Stimulated activated CD4-positive, alpha-beta T cell treated with anti-CD3 and anti-CD28 coated beads, Interleukin-1b, Interleukin-23, amount 100 ng/mL, for 48 hours (primary cell): ENCODE measurements around the gene DEFB126.
A peak's percentile ranks its signal among the peaks of the same experiment; 100 is the strongest.
"Not testable (repeated sequence)": the region's sequence is repeated elsewhere in the genome, so short reads cannot be mapped to it uniquely, and the experiment has no call there.

Experiments used
- DNase-seq: peaks from one replicate; pipeline ENCODE4 v3.0.0-alpha.2; 2020

Gene DEFB126, protein sequence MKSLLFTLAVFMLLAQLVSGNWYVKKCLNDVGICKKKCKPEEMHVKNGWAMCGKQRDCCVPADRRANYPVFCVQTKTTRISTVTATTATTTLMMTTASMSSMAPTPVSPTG

GRCh38 chr20:142290-142689 lies at the start of gene DEFB126:
TSS of gene DEFB126 (plus strand) at chr20:142590. CDS start at chr20:142629, 39 bp downstream.
- no peak for DNase-seq

DNA sequence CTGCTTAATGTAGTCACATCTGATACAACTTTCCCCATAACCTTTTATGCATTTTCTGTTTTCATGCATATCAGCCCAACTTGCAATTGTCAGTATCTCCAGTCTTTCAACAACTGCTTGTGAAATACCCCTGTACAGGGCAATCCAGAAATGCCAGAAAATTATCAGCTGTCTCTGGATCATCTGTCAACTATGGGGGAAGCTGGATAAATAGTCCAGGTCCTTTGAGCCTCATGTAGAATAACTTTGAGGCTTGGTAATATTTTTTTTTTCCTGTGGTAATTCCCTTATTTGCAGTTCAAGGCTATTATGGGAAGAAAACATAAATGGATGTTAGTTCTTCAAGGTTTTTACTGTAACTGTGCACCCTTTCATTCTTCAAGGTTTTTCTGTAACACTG lies 48.7 kb upstream of the DEFB126 start:
- DNase-seq, result no peak

DNA sequence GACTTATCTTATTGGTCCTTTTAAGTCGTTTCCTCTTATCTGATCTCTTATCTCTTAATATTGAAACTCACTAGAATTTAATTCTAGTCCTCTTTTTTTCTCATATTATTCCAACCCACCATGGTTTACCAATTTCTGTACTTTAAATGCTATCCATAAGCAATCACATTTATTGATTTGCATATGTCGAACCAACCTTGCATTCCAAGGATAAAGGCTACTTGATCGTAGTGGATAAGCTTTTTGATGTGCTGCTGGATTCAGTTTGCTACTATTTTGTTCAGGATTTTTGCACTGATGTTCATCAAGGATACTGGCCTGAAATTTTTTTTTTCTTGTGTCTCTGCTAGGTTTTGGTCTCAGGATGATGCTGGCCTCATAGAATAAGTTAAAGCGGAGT lies 47.2 kb upstream of the DEFB126 start:
- DNase-seq, result no peak

- DNase-seq, result not testable (repeated sequence)
Measured at GRCh38 chr20:97691-98090, 44.7 kb upstream of the DEFB126 start.

DNA sequence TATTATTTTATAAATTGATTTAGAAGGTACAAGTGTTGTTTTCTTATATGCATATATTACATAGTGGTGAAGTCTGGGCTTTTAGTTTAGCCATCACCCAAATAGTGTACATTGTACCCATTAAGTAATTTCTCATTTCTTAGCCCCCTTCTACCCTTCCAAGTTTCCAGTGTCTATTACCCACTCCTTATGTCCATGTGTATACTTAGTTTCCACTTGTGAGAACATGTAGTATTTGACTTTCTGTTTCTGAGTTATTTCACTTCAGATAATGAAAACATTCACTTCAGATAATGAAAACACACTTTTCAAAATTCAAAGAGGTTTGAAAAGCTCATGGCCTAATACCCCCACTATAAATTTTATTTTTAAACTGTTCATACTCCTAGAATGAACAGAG lies 40.4 kb upstream of the DEFB126 start:
- no peak for DNase-seq

- DNase-seq, result no peak
Measured at GRCh38 chr20:103456-103855, 38.9 kb upstream of the DEFB126 start.

DNA sequence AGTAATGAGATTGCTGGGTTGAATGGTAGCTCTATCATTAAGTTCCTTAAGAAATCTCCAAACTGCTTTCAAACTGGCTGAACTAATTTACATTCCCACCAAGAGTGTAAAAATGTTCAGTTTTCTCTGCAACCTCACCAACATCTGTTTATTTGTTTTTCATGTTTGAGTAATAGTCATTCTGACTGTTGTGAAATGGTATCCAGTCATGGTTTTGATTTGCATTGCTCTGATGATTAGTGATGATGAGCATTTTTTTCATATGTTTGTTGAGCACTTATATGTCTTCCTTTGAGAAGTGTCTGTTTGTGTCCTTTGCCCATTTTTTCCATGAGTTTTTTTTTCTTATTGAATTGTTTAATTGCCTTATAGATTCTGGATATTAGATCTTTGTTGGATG lies 30.0 kb upstream of the DEFB126 start:
- no peak for DNase-seq

DNA sequence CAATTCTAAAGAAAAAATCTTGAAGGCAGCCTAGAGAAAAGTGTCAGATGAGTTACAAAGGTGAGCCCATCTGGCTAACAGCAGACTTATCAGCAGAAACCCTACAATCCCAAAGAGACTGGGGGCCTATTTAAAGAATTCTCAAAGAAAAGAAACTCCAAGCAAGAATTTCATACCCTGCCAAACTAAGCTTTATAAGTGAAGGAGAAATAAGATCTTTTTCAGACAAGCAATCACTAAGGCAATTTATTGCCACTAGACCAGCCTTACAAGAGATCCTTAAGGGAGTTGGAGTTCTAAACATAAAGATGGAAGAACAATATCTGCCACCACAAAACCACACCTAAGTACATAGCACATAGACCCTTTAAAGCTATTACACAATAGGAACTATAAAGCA lies 24.9 kb upstream of the DEFB126 start:
- no peak for DNase-seq

GRCh38 chr20:129786-130323 lies 12.5 kb upstream of the DEFB126 start:
- DNase-seq, result not testable (repeated sequence)

DNA sequence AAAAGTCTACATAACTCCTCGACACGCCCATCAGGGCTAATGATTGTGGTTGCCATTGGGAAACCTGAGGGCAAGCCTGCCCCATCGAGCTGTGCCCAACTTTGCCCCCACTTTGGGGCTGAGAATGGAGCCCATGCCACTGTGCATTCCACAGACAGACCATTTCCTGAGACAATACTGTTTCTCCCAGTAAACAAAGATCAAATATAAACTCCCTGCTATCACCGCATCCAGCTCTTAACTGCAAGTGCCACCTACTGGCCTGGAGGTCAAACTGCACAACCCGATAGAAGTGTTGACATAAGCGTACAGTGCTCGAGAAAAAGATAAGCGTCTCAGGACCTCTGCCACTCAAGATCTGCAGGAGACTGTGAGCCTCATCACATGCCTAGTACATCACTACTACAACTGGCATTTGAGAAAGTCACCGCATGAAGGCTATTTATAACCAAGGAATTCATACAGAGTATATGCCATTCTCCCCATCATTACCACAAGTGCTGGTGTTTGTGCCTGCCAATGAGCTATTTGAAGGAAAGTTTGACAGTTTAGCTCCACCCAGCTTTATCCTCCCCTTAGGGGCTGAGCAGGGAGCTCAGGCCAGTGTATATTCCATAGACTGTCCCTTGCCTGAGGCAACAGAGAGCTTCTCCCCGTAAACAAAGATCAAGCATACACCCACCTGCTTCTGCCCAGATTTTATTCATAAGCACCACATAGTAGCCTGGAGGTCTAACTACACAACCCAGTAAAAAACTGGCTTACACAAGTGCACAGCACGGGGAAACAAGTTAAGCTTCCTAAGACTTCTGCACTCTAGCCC lies 4.5 kb upstream of the DEFB126 start:
- DNase-seq, result peak; percentile 7

DNA sequence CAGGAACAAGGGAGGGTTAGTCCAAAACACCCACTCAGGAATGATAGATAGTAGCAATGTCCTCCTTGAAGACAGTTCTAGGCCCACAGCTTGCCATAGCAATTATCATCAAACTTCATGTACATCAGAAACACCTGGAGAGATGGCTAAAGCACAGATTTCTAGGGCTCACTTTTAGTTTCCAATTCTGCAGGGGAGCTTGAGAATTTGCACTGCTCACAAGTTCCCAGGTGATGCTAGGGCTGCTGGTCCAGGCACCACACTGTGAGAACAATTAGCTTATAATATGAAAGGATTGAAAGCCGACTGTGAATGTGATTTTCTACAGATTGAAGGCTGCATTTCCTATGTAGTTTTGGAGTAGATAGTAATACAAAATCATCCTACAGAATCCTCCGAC lies 3.5 kb downstream of the DEFB126 start:
- no peak for DNase-seq

DNA sequence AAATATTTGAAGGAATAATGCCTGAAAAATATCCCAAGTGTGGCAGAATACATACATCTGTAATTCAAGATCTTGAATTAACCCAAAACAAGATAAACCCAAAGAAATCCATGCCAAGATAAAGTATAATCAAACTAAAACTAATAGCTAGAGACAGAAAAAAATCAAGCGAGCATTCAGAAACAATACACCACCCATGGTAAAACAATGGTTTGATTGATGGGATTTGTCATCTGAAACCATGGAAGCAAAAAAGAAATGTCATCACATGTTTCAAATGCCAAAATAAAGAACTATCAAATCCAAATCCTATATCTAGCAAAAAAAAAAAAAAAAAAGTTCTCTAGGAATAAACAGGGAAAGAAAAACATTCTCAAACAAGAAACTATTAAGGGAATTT lies 9.7 kb downstream of the DEFB126 start:
- no peak for DNase-seq

DNA sequence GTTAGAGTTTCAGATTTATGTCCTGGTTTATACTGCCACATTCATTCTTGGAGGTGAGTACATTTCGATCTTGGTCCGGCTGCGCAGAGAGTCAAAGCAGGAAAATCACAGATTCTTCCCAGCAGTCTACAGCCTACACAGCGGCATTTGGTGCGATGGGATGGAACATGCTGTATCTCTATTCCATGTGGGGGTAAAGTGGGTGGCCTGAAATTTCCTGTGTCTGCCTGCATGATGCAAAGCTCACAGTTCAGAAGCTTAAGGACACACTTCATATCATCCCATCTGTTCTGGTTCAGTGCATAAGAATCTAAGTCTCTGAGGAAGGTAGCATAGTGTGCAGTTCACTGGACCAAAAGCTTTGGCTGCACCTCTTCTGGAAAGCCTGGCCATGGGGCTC lies 14.8 kb downstream of the DEFB126 start, which contains the start of gene DEFB127:
TSS of gene DEFB127 (plus strand) at position 301 of the 400 bp plus-strand sequence. CDS start at position 392, 91 bp downstream.
- no peak for DNase-seq

DNA sequence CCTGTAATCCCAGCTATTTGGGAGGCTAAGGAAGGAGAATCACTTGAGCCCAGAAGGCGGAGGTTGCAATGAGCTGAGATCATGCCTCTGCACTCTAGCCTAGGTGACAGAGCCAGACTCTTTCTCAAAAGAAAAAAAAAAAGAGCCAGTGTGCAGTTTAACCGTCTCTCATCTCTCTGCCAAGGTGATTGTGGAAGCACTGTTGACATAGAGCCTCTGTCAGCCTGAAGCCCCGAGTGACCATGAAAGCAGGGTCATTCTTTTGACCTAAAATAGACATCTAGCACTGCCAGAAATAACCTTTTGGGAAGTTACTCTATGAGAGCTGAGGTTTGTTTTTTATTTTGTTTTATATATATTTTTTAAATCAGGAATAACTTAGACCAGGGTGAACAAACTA lies 22.2 kb downstream of the DEFB126 start:
- no peak for DNase-seq

DNA sequence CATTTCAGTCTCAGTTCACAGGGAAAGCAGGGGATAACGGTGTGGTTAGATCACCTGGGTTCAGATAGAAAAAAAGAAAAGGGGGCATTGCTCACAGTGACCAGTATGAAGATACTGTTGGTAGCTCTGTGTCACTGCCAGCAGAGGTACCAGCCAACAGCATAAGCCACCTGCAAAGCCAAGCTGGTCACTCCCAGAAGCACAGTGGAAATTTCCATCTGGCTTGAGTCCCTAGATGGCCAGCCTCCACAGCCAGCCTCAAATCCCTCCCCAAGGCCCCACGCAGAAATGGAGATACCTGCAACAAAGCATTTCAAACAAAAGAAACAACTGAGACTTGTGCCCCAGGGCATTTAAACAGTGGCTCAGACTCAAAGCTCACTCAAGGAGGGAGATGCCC lies 26.5 kb downstream of the DEFB126 start:
- DNase-seq, result no peak

DNA sequence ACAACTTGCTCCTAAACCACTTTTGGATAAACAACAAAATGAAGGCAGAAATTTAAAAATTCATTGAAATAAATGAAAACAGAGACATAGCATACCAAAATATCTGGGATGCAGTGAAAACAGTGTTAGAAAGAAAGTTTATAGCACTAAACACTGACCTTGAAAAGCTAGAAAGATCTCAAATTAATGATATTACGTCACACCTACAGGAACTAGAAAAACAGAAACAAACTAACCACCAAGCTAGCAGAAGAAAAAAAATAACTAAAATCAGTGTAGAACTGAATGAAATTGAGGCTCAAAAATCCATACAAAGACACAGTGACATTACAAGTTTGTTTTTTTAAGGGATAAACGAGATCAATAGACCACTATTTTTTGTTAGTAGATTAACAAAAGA lies 41.9 kb downstream of the DEFB126 start:
- DNase-seq, result no peak

DNA sequence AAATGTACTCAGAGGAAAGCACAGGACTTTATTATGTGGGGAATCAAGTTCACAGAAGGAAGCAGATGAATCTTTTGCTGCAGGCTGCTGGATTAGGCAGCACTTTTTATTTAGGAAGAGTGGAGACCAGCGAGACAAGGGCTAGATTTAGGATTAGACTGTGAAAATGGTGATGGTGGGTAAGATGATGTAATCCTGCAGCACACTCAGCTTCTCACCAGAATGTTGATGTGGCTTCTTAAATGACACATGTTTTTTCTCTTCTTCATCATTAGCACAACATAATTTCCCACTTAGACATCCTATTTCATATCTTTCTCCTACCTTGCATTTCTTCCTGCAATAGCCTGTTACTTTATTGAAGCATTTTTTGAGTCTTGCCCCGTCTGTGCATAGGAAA lies 45.3 kb downstream of the DEFB126 start:
- DNase-seq, result no peak

DNA sequence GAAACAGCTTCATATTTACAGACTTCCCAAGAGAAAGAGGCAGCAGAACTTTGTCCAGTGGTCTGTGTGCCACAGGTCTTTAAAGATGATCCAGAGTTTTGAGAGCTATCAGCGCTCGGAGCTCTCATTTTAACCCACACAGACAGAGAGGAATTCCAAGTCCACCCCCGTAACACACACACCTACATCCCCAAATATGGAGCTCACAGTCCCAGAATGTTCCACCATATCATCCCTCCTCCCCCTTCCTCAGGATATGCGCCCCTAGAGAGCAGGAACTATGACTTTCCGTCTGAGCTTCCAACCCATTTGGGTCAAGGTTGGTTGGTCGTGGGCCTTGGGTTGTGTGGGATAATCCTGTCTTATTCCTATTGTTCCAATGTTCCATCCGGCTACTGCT lies 47.2 kb downstream of the DEFB126 start, which contains the start of gene DEFB128:
TSS of gene DEFB128 (minus strand) at position 101 of the 400 bp plus-strand sequence. CDS start at position 13, 88 bp downstream.
- no peak for DNase-seq
